HG03558 (cell line): ENCODE results near the gene SLC43A2.
"Not testable (repeated sequence)": the region's sequence is repeated elsewhere in the genome, so short reads cannot be mapped to it uniquely, and the experiment has no call there.

Experiments used
- ATAC-seq: cut with Tn5 transposase; IDR thresholded peaks from one replicate; pipeline ENCODE4 v1.9.1; 2021; ENCODE audit warnings: moderate number of reproducible peaks; ENCODE audit not compliant: unreplicated experiment; ENCODE audit errors: extremely low read depth

SLC43A2 gene

GRCh38 chr17:1552932-1553331 is 75.7 kb downstream of the SLC43A2 start:
- ATAC-seq: no peak

DNA sequence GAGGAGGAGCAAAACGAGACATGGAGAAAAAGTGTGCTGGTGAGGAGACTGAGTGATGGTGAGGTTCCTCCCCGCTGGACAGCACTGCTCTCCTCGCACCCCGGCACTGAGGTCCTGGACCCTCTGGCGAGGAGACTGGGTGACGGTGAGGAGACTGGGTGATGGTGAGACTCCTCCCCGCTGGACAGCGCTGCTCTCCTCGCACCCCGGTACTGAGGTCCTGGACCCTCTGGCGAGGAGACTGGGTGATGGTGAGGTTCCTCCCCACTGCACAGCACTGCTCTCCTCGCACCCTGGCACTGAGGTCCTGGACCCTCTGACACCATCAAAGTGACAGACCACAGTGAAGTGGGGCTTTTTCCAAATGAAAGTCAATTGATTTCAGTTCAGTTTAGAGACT is 76.9 kb downstream of the SLC43A2 start:
- no peak for ATAC-seq

GRCh38 chr17:1548032-1548431 is 80.6 kb downstream of the SLC43A2 start:
- no peak for ATAC-seq

- no peak for ATAC-seq
Observed at GRCh38 chr17:1546292-1546922, 82.2 kb downstream of the SLC43A2 start.

GRCh38 chr17:1545618-1546017 is 83.0 kb downstream of the SLC43A2 start:
- ATAC-seq: no peak

DNA sequence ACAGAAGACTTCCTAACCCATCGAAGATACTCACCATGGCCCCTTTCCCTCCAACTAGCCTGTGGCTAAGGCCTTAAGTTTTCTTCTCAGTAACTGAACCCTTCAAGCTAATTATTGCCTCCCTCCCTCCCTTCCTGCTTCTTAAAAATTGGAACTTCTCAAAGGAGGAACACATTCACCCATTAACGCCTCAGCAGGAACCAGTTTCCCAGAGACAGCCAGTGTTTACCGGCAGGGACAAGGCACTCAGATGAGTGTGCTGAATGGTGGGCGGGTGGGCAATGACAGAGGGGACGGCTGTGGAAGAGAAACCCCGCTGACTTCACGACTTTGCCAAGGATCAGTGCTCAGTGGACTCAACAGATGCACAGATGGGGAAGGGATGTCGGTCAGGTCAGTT is 86.3 kb downstream of the SLC43A2 start:
- ATAC-seq: no peak

- ATAC-seq: no peak
Observed at GRCh38 chr17:1541367-1541904, 87.2 kb downstream of the SLC43A2 start.

GRCh38 chr17:1539811-1540210 is 88.8 kb downstream of the SLC43A2 start:
- ATAC-seq: no peak

DNA sequence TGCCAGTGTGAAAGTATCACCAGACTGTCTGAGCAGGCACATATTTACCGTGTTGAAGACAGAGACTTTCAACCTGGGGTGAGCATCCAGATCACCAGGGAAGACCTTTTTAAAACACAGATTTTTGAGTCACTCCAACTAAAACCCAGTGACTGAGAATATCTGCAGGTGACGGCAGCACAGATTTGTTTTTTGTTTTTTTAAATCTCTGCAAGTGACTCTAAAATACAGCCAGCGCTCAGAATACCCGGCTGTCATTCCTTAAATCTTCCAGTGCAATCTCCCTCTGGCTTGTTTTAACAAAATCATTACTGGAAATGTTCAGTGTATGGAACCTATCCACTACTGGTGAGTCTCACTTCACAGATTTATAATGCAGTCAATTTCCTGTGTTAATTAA is 92.9 kb downstream of the SLC43A2 start:
- ATAC-seq: no peak

- ATAC-seq: no peak
Observed at GRCh38 chr17:1533661-1534325, 94.8 kb downstream of the SLC43A2 start.

GRCh38 chr17:1532836-1533602 is 95.6 kb downstream of the SLC43A2 start:
- no peak for ATAC-seq

GRCh38 chr17:1529863-1530262 is 98.8 kb downstream of the SLC43A2 start:
- ATAC-seq: no peak

- ATAC-seq: not testable (repeated sequence)
Observed at GRCh38 chr17:1526876-1527275, 101.8 kb downstream of the SLC43A2 start.

- no peak for ATAC-seq
Observed at GRCh38 chr17:1522626-1523025, 106.0 kb downstream of the SLC43A2 start.

DNA sequence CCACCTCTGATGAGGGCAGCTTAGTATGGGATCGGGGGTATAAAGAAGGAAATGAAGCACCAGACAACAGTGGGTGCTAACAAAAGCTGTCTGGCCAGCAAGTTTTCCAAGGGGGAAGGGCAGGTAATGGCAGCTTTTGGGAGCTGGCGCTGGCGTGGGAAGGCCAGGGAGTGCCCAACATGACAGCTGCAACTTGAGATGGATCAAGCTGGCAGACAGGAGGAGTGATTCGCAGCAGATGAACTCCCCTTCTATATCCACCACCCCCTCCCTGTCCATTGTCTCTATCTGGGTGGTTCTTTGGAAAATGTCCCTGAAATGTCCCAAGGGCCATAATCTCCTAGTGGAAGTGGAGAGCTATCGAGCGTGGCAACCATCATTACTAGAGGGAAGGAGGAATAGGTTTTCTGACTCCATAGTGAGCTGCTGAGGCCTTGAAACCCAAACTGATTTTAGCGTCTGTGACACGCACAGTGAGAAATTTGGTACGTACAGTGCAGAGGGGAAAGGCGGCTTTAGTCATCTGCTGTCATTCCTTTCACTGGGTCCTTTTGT is 107.5 kb downstream of the SLC43A2 start:
- no peak for ATAC-seq

DNA sequence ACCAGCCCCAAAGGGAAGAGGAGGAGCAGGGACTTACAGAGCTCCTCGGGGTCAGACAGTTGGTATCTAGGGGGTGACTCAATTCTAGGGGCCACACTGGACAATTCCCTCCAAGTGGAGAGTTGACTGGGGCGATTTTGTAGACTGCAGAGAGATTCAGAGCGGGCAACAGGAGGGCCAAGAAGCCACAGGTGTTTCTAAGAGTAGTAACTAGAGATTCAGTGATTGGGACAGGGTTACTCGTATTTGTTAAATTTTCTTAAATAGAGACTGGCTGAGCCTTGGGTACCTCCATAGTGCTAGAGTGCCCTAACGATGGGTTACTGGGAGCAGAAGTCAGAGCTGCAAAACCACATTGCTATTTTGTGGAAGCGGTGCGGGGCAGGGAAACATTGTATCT is 109.0 kb downstream of the SLC43A2 start:
- ATAC-seq: no peak
